HAP-1 (cell line): ENCODE data around the gene OSBP.

ENCODE experiments used
- DNase-seq, 2 experiments: peaks; one replicate each; pipeline ENCODE4 v3.0.0-alpha.2; 2016 to 2020; ENCODE audit warnings: low spot score in 2 of 2
- H3K27me3 ChIP-seq: fragments of 250-450 bp; sonication (Bioruptor Pico); 2 replicates; pipeline ENCODE4 v1.5.1; 2020; ENCODE audit warnings: low read depth, mild to moderate bottlenecking, moderate library complexity
- H3K36me3 ChIP-seq: fragments of 250-450 bp; sonication (Bioruptor Pico); replicated peaks from 2 replicates; pipeline ENCODE4 v1.5.1; 2020; ENCODE audit warnings: mild to moderate bottlenecking
- H3K4me1 ChIP-seq: fragments of 250-450 bp; sonication (Bioruptor Pico); 2 replicates; pipeline ENCODE4 v1.5.1; 2020; ENCODE audit warnings: mild to moderate bottlenecking
- H3K4me3 ChIP-seq: fragments of 250-450 bp; sonication (Bioruptor Pico); 2 replicates; pipeline ENCODE4 v1.5.1; 2020; ENCODE audit warnings: mild to moderate bottlenecking, moderate library complexity
- H3K9me3 ChIP-seq: fragments of 250-450 bp; sonication (Bioruptor Pico); 2 replicates; pipeline ENCODE4 v1.5.1; 2020; ENCODE audit warnings: mild to moderate bottlenecking, moderate library complexity
- in situ Hi-C: fragments of 300-500 bp; cut with MboI; formaldehyde crosslinking; loops from 3 replicates; pipeline ENCODE4 v1.14.3; 2020; ENCODE audit warnings: low sequenced_read_pairs, inconsistent platforms, mixed read lengths

OSBP gene

GRCh38 chr11:59534676-59535075 is 80.9 kb downstream of the OSBP start:
- H3K4me1 ChIP-seq = peaks cover 6% of the 10 kb centered on the region
- DNase-seq = no peak
- H3K36me3 ChIP-seq = no peaks in the 10 kb centered on the region
- H3K9me3 ChIP-seq = no peaks in the 10 kb centered on the region
- no peak overlapping the region for H3K4me3 ChIP-seq
- in situ Hi-C loops = no loop called here
- H3K27me3 ChIP-seq = no peaks in the 10 kb centered on the region

DNA sequence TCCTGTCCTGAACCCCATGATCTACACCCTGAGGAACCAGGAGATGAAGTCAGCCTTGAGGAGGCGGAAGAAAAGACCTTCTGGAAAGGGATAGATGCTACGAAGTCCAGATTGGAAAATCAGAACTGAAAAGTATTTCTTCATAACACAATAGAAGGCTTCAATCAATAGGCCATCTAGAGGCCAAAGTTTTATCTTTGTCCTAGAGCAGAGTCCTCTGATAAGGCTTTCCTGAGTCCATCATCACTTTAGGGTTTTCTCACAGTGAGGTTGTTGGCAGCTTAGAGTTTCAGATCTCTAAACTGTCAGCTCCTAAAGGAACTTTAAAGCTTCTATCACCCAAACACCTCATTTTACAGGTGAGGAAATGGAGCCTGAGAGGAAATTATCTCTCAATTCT is 83.0 kb downstream of the OSBP start:
- H3K4me3 ChIP-seq = no peak overlapping the region
- peaks cover 4% of the 10 kb centered on the region; the same call in 1 of the 2 replicates for H3K4me1 ChIP-seq
- in situ Hi-C loops = no loop called here
- no peaks in the 10 kb centered on the region for H3K9me3 ChIP-seq
- no peaks in the 10 kb centered on the region for H3K36me3 ChIP-seq
- no peak for DNase-seq
- H3K27me3 ChIP-seq = no peaks in the 10 kb centered on the region

DNA sequence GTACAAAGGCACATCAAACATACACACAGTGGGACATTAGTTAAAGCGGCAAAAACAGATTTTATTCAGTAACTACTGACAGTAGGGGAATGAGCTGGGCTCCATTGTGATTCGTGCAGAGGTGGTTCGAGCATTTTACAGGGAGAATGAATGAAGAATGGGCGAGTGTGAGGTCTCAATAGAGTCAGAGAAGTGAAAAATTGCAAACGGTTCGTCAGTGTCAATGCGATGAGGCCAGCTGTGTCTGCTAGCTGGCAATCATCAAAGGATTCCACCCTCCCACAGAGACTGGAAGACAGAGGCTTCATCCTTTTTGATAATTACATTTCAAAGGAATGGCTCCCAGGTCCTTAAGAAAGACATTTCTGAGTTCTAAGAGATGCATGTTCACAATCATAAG is 86.9 kb downstream of the OSBP start:
- in situ Hi-C loops = no loop called here
- Histone ChIP-seq H3K36me3 (no peaks in the 10 kb centered on the region), H3K9me3 (no peaks in the 10 kb centered on the region), H3K27me3 (0 out of 2 replicates have a peak, but pooled peaks cover 3% of the 10 kb centered on the region), H3K4me1 (no peaks in the 10 kb centered on the region), H3K4me3 (no peak overlapping the region)
- no peak for DNase-seq
